ENCODE measurements around the gene NOS3. TPM values are rescaled to one million over a fixed set of nuclear protein-coding genes. Genes with fewer than 3 reads are reported as not detected.

The NOS3 gene
- total and polyA plus RNA-seq, 2 of the 13 experiments (the other 11 are each of a cell fraction or from before 2014, with no cell fraction given) = 3.7 to 7.5 TPM

- TF ChIP-seq ZNF18 (CRISPR knock-in tag; IDR thresholded peaks at IDR 0.05; ENCODE audit: insufficient replicate concordance) (peak; percentile 32), KDM1A (CRISPR knock-in tag; IDR thresholded peaks at IDR 0.05) (0 out of 2 replicates have a peak, but pooled peaks have one; percentile 38), SMC3 (IDR thresholded peaks at IDR 0.05; ENCODE audit: low read length) (no peak), ZBTB42 (CRISPR knock-in tag; IDR thresholded peaks at IDR 0.05) (no peak), PHF21A (CRISPR knock-in tag; IDR thresholded peaks at IDR 0.05) (peak; percentile 53; the same call in 1 of the 2 replicates), CERS6 (CRISPR knock-in tag; IDR thresholded peaks at IDR 0.05) (no peak), ZIK1 (CRISPR knock-in tag; IDR thresholded peaks at IDR 0.05; ENCODE audit: borderline replicate concordance, low read depth) (no peak), ZNF160 (CRISPR knock-in tag; IDR thresholded peaks at IDR 0.05) (no peak), YY1 (IDR thresholded peaks at IDR 0.05; ENCODE audit: insufficient read depth, insufficient replicate concordance, low read depth, low read length) (peak; percentile 60), XBP1 (CRISPR knock-in tag; IDR thresholded peaks at IDR 0.05) (no peak), NFRKB (IDR thresholded peaks at IDR 0.05) (no peak), ZNF124 (CRISPR knock-in tag; IDR thresholded peaks at IDR 0.05) (no peak), ZNF354B (CRISPR knock-in tag; IDR thresholded peaks at IDR 0.05) (no peak), ZNF224 (CRISPR knock-in tag; IDR thresholded peaks at IDR 0.05) (peak; percentile 49; the same call in 1 of the 2 replicates), ZNF253 (CRISPR knock-in tag; IDR thresholded peaks at IDR 0.05; ENCODE audit: borderline replicate concordance) (no peak), XRCC5 (optimal IDR thresholded peaks at IDR 0.05; ENCODE audit: low read length) (peak; percentile 92), TFDP2 (CRISPR knock-in tag; IDR thresholded peaks at IDR 0.05) (peak; percentile 46; the same call in 1 of the 2 replicates), ZNF543 (CRISPR knock-in tag; IDR thresholded peaks at IDR 0.05) (0 out of 2 replicates have a peak, but pooled peaks have one; percentile 59), PCBP1 (IDR thresholded peaks at IDR 0.05; ENCODE audit: borderline replicate concordance, low read depth, low read length) (0 out of 2 replicates have a peak, but pooled peaks have one; percentile 49), HNF4A (CRISPR knock-in tag; IDR thresholded peaks at IDR 0.05) (peak; percentile 16; the same call in 1 of the 2 replicates), HBP1 (CRISPR knock-in tag; IDR thresholded peaks at IDR 0.05; ENCODE audit: low read depth) (0 out of 2 replicates have a peak, but pooled peaks have one; percentile 43)
- TF ChIP-seq, protein P1, sequence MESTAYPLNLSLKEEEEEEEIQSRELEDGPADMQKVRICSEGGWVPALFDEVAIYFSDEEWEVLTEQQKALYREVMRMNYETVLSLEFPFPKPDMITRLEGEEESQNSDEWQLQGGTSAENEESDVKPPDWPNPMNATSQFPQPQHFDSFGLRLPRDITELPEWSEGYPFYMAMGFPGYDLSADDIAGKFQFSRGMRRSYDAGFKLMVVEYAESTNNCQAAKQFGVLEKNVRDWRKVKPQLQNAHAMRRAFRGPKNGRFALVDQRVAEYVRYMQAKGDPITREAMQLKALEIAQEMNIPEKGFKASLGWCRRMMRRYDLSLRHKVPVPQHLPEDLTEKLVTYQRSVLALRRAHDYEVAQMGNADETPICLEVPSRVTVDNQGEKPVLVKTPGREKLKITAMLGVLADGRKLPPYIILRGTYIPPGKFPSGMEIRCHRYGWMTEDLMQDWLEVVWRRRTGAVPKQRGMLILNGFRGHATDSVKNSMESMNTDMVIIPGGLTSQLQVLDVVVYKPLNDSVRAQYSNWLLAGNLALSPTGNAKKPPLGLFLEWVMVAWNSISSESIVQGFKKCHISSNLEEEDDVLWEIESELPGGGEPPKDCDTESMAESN (CRISPR knock-in tag; conservative IDR thresholded peaks at IDR 0.05) = 0 out of 2 replicates have a peak, but pooled peaks have one; percentile 22
Measured at GRCh38 chr7:151008511-151009323, 17.9 kb downstream of the NOS3 start (continued).
